HUES48 (cell line): ENCODE measurements around the gene PCBD1.

Source experiments
- H3K27ac ChIP-seq: one replicate; pipeline ENCODE4 v1.7.0; 2013; ENCODE audit warnings: low read depth, low read length, inconsistent platforms
- H3K27me3 ChIP-seq: 2 replicates; pipeline ENCODE4 v1.6.1; 2013; ENCODE audit warnings: mild to moderate bottlenecking, low read length; ENCODE audit not compliant: control insufficient read depth, insufficient read depth
- H3K36me3 ChIP-seq: 2 replicates; pipeline ENCODE4 v1.6.1; 2013; ENCODE audit warnings: low read length; ENCODE audit not compliant: control insufficient read depth, insufficient read depth
- H3K4me1 ChIP-seq: 2 replicates; pipeline ENCODE4 v1.6.1; 2013; ENCODE audit warnings: mild to moderate bottlenecking, low read length; ENCODE audit not compliant: control insufficient read depth, insufficient read depth
- H3K4me3 ChIP-seq: 2 replicates; pipeline ENCODE4 v1.5.1; 2013; ENCODE audit warnings: mild to moderate bottlenecking, low read depth, low read length
- H3K9ac ChIP-seq: 2 replicates; pipeline ENCODE4 v1.6.1; 2013; ENCODE audit warnings: mild to moderate bottlenecking, low read depth, low read length, moderate library complexity
- H3K9me3 ChIP-seq: 2 replicates; pipeline ENCODE4 v1.6.1; 2013; ENCODE audit warnings: low read length; ENCODE audit not compliant: control insufficient read depth, insufficient read depth

Gene PCBD1

DNA sequence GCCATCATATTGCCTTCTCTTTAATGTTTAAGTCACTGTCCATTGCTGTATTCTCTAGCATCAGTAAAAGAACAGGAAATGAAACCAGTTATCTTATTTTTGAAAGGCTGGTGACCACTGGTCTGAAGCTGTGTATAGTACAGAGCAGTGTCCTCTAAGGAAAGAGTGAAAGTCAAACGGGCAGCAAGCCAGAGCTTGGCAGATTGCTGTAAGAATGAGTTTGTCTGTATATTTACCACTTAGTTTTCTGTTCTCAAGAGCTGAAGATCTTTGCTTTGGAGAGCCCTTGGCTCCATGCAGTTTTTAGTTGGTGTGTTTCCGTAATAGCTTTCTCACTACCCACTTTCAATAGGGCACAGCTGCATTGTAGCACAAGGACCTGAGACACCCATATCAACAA, 31.9 kb downstream of the PCBD1 start:
- Histone ChIP-seq H3K4me1 (no peaks in the 10 kb centered on the region), H3K36me3 (peaks cover 93% of the 10 kb centered on the region), H3K9me3 (no peaks in the 10 kb centered on the region), H3K27ac (no peak overlapping the region), H3K27me3 (no peaks in the 10 kb centered on the region), H3K9ac (no peak overlapping the region), H3K4me3 (no peak overlapping the region)

DNA sequence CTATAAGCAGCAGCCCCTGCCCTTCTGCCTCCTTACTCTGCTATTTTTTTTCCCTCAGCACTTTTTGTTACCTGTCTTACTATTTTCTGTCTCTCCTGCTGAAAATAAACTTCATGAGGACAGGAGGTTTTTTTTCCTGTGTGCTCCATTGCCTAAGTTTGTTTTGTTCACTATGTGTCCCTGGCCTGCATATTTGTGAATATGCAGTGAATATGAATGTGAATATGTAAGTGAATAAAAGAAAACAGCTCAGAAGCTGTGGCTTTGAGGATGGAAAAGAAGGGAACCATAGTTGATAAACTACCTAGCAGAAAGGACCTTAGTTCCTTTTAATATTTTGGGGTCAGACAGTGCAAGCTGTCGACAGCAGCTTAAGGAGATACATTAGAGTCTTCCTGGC, 34.9 kb downstream of the PCBD1 start:
- Histone ChIP-seq H3K36me3 (peaks cover 91% of the 10 kb centered on the region), H3K4me3 (no peak overlapping the region)

DNA sequence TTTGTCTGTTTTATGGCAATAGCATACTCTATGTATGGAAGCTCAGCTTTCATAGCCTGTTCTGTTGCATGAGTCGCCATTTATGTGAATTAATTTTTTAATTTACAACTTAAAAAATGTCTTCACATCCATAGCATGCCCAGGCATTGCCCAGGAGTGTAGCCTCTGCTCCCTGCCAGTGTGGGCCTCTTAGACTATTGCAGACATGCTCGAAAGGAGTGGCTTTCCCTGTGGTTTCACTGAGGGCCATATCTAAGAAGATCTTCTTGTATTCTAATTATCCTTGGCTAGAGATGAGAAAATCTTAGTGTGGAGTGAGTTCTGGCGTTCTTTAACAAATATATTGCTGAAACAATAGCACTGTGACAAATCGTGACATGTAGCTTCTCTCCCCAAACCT, 35.3 kb downstream of the PCBD1 start:
- H3K4me3 ChIP-seq = no peak overlapping the region
- no peak overlapping the region for H3K9ac ChIP-seq
- no peak overlapping the region for H3K27ac ChIP-seq
- no peaks in the 10 kb centered on the region for H3K27me3 ChIP-seq
- H3K36me3 ChIP-seq = peaks cover 87% of the 10 kb centered on the region
- no peaks in the 10 kb centered on the region for H3K4me1 ChIP-seq
- no peaks in the 10 kb centered on the region for H3K9me3 ChIP-seq

More for the DNA sequence above, 34.9 kb downstream of the PCBD1 start:
- no peaks in the 10 kb centered on the region for H3K9me3 ChIP-seq
- no peak overlapping the region for H3K27ac ChIP-seq
- H3K4me1 ChIP-seq = no peaks in the 10 kb centered on the region
- H3K9ac ChIP-seq = no peak overlapping the region
- no peaks in the 10 kb centered on the region for H3K27me3 ChIP-seq

DNA sequence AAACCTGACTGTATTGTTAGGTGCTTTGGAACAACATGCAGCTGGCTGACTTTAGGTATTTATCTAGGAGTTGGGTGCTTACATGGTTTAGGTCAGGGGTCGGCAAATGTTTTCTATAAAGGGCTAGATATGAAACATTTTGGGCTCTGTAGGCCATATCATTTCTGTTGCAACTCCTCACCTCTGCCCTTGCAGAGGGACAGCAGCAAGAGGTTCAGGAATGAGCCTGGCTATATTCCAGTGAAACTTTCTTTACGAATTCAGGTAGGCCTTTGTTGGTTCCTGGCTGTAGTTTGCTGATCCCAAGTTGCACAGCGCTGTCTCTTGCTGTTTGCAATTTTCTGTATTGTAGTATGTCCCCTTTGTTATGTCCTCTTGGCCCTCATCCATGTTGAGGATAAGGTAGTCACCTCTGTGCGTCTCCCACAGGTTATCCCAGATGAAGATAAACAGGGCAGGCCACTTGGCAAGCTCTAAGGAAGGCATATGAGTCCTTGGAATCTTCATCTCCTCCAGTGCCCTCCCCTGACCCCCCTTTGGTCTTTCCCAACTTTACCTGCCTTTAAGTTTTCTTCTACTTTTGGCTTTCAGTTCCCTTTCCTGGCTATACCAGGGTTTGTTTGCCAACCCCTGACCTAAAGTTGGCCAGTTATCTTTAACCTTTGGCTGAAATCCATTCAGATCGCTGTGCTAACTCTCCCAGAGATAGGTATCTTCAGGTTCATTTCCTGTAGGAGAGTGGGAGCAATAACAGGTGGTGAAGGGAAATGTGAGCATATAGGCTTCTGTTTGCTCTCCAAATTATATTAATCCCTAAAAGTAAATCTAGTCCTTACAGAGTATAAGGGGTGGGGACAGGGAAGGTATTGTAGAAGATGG, 36.5 kb downstream of the PCBD1 start:
- no peak overlapping the region for H3K27ac ChIP-seq
- peaks cover 82% of the 10 kb centered on the region for H3K36me3 ChIP-seq
- no peaks in the 10 kb centered on the region for H3K9me3 ChIP-seq
- no peak overlapping the region for H3K4me3 ChIP-seq
- H3K4me1 ChIP-seq = no peaks in the 10 kb centered on the region
- H3K27me3 ChIP-seq = no peaks in the 10 kb centered on the region
- no peak overlapping the region for H3K9ac ChIP-seq

DNA sequence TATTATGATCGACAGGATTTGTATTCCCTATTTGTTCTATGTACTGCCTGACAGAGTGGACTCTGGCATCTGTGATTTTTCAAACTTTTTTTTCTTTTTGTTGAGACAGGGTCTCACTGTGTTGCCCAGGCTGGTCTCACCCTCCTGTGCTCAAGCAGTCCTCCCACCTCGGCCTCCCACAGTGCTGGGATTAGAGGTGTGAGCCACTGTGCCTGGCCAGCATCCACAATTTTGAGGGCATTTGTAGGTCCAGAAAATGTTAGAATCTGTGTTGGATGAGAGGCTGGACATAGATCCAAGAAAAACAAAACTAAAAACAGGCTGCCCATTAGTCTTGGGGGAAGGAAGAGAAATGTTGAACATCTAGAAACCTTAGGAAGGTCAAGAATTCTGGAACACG, 38.3 kb downstream of the PCBD1 start:
- H3K9me3 ChIP-seq = no peaks in the 10 kb centered on the region
- no peak overlapping the region for H3K27ac ChIP-seq
- peaks cover 84% of the 10 kb centered on the region for H3K36me3 ChIP-seq
- H3K9ac ChIP-seq = no peak overlapping the region
- no peaks in the 10 kb centered on the region for H3K27me3 ChIP-seq
- no peak overlapping the region for H3K4me3 ChIP-seq
- H3K4me1 ChIP-seq = no peaks in the 10 kb centered on the region

GRCh38 chr10:70849582-70850016, 38.8 kb downstream of the PCBD1 start:
- Histone ChIP-seq H3K27ac (no peak overlapping the region), H3K9ac (no peak overlapping the region), H3K27me3 (no peaks in the 10 kb centered on the region), H3K36me3 (peaks cover 82% of the 10 kb centered on the region), H3K4me1 (no peaks in the 10 kb centered on the region), H3K9me3 (no peaks in the 10 kb centered on the region), H3K4me3 (no peak overlapping the region)

GRCh38 chr10:70847659-70848360, 40.6 kb downstream of the PCBD1 start:
- Histone ChIP-seq H3K27ac (no peak overlapping the region), H3K27me3 (no peaks in the 10 kb centered on the region), H3K9me3 (no peaks in the 10 kb centered on the region), H3K4me3 (no peak overlapping the region), H3K4me1 (no peaks in the 10 kb centered on the region), H3K9ac (no peak overlapping the region), H3K36me3 (peaks cover 67% of the 10 kb centered on the region)

GRCh38 chr10:70846795-70847194, 41.6 kb downstream of the PCBD1 start:
- H3K4me1 ChIP-seq = no peaks in the 10 kb centered on the region
- no peak overlapping the region for H3K9ac ChIP-seq
- H3K4me3 ChIP-seq = no peak overlapping the region
- H3K27me3 ChIP-seq = no peaks in the 10 kb centered on the region
- H3K9me3 ChIP-seq = no peaks in the 10 kb centered on the region
- H3K36me3 ChIP-seq = peaks cover 62% of the 10 kb centered on the region
- no peak overlapping the region for H3K27ac ChIP-seq

GRCh38 chr10:70845816-70846215, 42.5 kb downstream of the PCBD1 start:
- Histone ChIP-seq H3K27me3 (no peaks in the 10 kb centered on the region), H3K9me3 (no peaks in the 10 kb centered on the region), H3K4me3 (no peak overlapping the region), H3K36me3 (peaks cover 52% of the 10 kb centered on the region), H3K9ac (no peak overlapping the region), H3K4me1 (no peaks in the 10 kb centered on the region), H3K27ac (no peak overlapping the region)

- no peaks in the 10 kb centered on the region for H3K9me3 ChIP-seq
- H3K36me3 ChIP-seq = peaks cover 46% of the 10 kb centered on the region
- no peak overlapping the region for H3K9ac ChIP-seq
- no peak overlapping the region for H3K27ac ChIP-seq
- H3K4me3 ChIP-seq = no peak overlapping the region
- no peaks in the 10 kb centered on the region for H3K27me3 ChIP-seq
- no peaks in the 10 kb centered on the region for H3K4me1 ChIP-seq
Measured at GRCh38 chr10:70845256-70845655, 43.1 kb downstream of the PCBD1 start.

GRCh38 chr10:70843776-70844489, 44.4 kb downstream of the PCBD1 start:
- no peak overlapping the region for H3K9ac ChIP-seq
- peaks cover 35% of the 10 kb centered on the region for H3K36me3 ChIP-seq
- H3K4me1 ChIP-seq = no peaks in the 10 kb centered on the region
- no peak overlapping the region for H3K27ac ChIP-seq
- no peaks in the 10 kb centered on the region for H3K9me3 ChIP-seq
- no peak overlapping the region for H3K4me3 ChIP-seq
- no peaks in the 10 kb centered on the region for H3K27me3 ChIP-seq
